ENCODE measurements around the gene DRC3.

GRCh38 chr17:17998934-17999333 lies 26.3 kb downstream of the DRC3 start:
- no peak for TF ChIP-seq CTCF (IDR thresholded peaks at IDR 0.05; ENCODE audit: insufficient read depth, low read depth, low read length)
- TF ChIP-seq EZH2 (IDR thresholded peaks at IDR 0.05; ENCODE audit: insufficient read depth, low read length), result no peak
